Activated CD4-positive, alpha-beta T cell treated with anti-CD3 and anti-CD28 coated beads for 36 hours (primary cell): ENCODE data around the gene PRPS1L1. TPM values are rescaled to one million over a fixed set of nuclear protein-coding genes. Genes with fewer than 3 reads are reported as not detected.

ENCODE experiments used
- ATAC-seq: fragments of 200-7000 bp; cut with Tn5 transposase; one replicate; pipeline ENCODE4 v1.10.0; 2021; ENCODE audit warnings: mild to moderate bottlenecking, moderate library complexity
- CTCF ChIA-PET: fragments of 350-600 bp; sonication (Branson Sonifier 250); formaldehyde crosslinking; loops from one replicate; lab custom pipeline; 2021; ENCODE audit warnings: antibody characterized with exemption; lab: Charles Lee
- POLR2A ChIA-PET: fragments of 350-600 bp; sonication (Branson Sonifier 250); formaldehyde crosslinking; loops from one replicate; lab custom pipeline; 2021; ENCODE audit warnings: antibody characterized with exemption, inconsistent platforms; lab: Charles Lee
- DNase-seq: peaks from one replicate; pipeline ENCODE4 v3.0.0-alpha.2; 2020
- H3K27ac Mint-ChIP-seq: one replicate; pipeline ENCODE4 v1.8.0; 2021; ENCODE audit warnings: mixed read lengths
- H3K27me3 Mint-ChIP-seq: one replicate; pipeline ENCODE4 v1.8.0; 2021; ENCODE audit warnings: mixed read lengths
- H3K36me3 Mint-ChIP-seq: one replicate; pipeline ENCODE4 v1.8.0; 2021; ENCODE audit warnings: low read depth, mixed read lengths
- H3K4me1 Mint-ChIP-seq: one replicate; pipeline ENCODE4 v1.8.0; 2021; ENCODE audit warnings: mixed read lengths
- H3K4me3 Mint-ChIP-seq: one replicate; pipeline ENCODE4 v1.8.0; 2021; ENCODE audit warnings: mild to moderate bottlenecking, moderate library complexity, mixed read lengths
- H3K9me3 Mint-ChIP-seq: one replicate; pipeline ENCODE4 v1.8.0; 2021; ENCODE audit warnings: low read depth, mixed read lengths
- intact Hi-C, 2 experiments: fragments of 100-400 bp; cut with DNase I in 1 of 2; cut with micrococcal nuclease in 1 of 2; formaldehyde crosslinking; loops; one replicate each; pipeline versions ENCODE4 v1.14.2 to v1.15.1; 2022 to 2024; cut with DNase I, micrococcal nuclease
- total RNA-seq, 2 experiments: library from RNA; stranded (reverse); gene quantifications; one replicate each; pipeline ENCODE4 v1.2.3, GENCODE V29; 2021

Gene PRPS1L1
- total RNA-seq, 2 experiments from 2014 or later = not detected

- H3K27me3 Mint-ChIP-seq = peaks cover 10% of the 10 kb centered on the region
- CTCF ChIA-PET = interaction anchor here (1.5 kb wide), 1 partner anchor 215 kb away, joined by 3 read pairs; no protein-coding TSS in a partner anchor
- peaks cover 4% of the 10 kb centered on the region for H3K4me1 Mint-ChIP-seq
- POLR2A ChIA-PET = no interaction called here
- H3K36me3 Mint-ChIP-seq = no peaks in the 10 kb centered on the region
- no peak overlapping the region for H3K4me3 Mint-ChIP-seq
- H3K9me3 Mint-ChIP-seq = no peaks in the 10 kb centered on the region
- ATAC-seq = no peak
- DNase-seq = no peak
- intact Hi-C loops = no loop called here
- no peak overlapping the region for H3K27ac Mint-ChIP-seq
Observed at GRCh38 chr7:17988141-17988540, 39.5 kb downstream of the PRPS1L1 start.

- Mint-ChIP-seq H3K4me3 (no peak overlapping the region), H3K27ac (no peak overlapping the region), H3K9me3 (no peaks in the 10 kb centered on the region), H3K36me3 (no peaks in the 10 kb centered on the region), H3K27me3 (peaks cover 10% of the 10 kb centered on the region), H3K4me1 (peaks cover 5% of the 10 kb centered on the region)
- ChIA-PET POLR2A (interaction anchor here (0.5 kb wide), 1 partner anchor 206 kb away, joined by 6 read pairs; no protein-coding TSS in a partner anchor), CTCF (interaction anchor here (1.5 kb wide), 1 partner anchor 217 kb away, joined by 4 read pairs; no protein-coding TSS in a partner anchor)
- intact Hi-C loops = no loop called here
- ATAC-seq (no peak), DNase-seq (no peak)
Observed at GRCh38 chr7:17986851-17987250, 40.8 kb downstream of the PRPS1L1 start.

GRCh38 chr7:17985473-17986239 is 42.0 kb downstream of the PRPS1L1 start:
- Mint-ChIP-seq H3K4me3 (no peak overlapping the region), H3K4me1 (peaks cover 5% of the 10 kb centered on the region), H3K27me3 (peaks cover 10% of the 10 kb centered on the region), H3K27ac (no peak overlapping the region), H3K9me3 (no peaks in the 10 kb centered on the region), H3K36me3 (no peaks in the 10 kb centered on the region)
- ATAC-seq (no peak), DNase-seq (no peak)
- ChIA-PET POLR2A (no interaction called here), CTCF (interaction anchor here (0.6 to 1.5 kb wide), 2 partner anchors 216 to 1216 kb away, joined by 3 to 4 read pairs; no protein-coding TSS in a partner anchor)
- intact Hi-C loops = no loop called here

- H3K27ac Mint-ChIP-seq = no peak overlapping the region
- no peaks in the 10 kb centered on the region for H3K36me3 Mint-ChIP-seq
- POLR2A ChIA-PET = no interaction called here
- H3K4me3 Mint-ChIP-seq = no peak overlapping the region
- H3K9me3 Mint-ChIP-seq = no peaks in the 10 kb centered on the region
- H3K4me1 Mint-ChIP-seq = peaks cover 5% of the 10 kb centered on the region
- CTCF ChIA-PET = no interaction called here
- DNase-seq (no peak), ATAC-seq (no peak)
- H3K27me3 Mint-ChIP-seq = peaks cover 6% of the 10 kb centered on the region
- intact Hi-C loops = no loop called here
Observed at GRCh38 chr7:17984288-17984687, 43.4 kb downstream of the PRPS1L1 start.

- intact Hi-C loops = no loop called here
- Mint-ChIP-seq H3K4me3 (no peak overlapping the region), H3K36me3 (no peaks in the 10 kb centered on the region), H3K27me3 (peaks cover 3% of the 10 kb centered on the region), H3K27ac (no peak overlapping the region), H3K9me3 (no peaks in the 10 kb centered on the region), H3K4me1 (peaks cover 5% of the 10 kb centered on the region)
- ChIA-PET CTCF (no interaction called here), POLR2A (interaction anchor here (0.6 kb wide), 1 partner anchor 15 kb away, joined by 3 read pairs; no protein-coding TSS in a partner anchor)
- no peak for ATAC-seq
- DNase-seq = no peak
Observed at GRCh38 chr7:17983221-17984062, 44.2 kb downstream of the PRPS1L1 start.

- intact Hi-C loops = no loop called here
- DNase-seq = no peak
- CTCF ChIA-PET = no interaction called here
- H3K27me3 Mint-ChIP-seq = peaks cover 4% of the 10 kb centered on the region
- H3K4me1 Mint-ChIP-seq = no peaks in the 10 kb centered on the region
- no peaks in the 10 kb centered on the region for H3K9me3 Mint-ChIP-seq
- no peak overlapping the region for H3K27ac Mint-ChIP-seq
- POLR2A ChIA-PET = no interaction called here
- H3K4me3 Mint-ChIP-seq = no peak overlapping the region
- no peaks in the 10 kb centered on the region for H3K36me3 Mint-ChIP-seq
- peak; percentile 26 for ATAC-seq
Observed at GRCh38 chr7:17976952-17977351, 50.7 kb downstream of the PRPS1L1 start.

Other genes with a start within 250 kb of the PRPS1L1 start
- 10 to 100 TPM; 23.9 to 25.5 TPM for gene SNX13, start 87.4 kb downstream of the PRPS1L1 start, total RNA-seq